ENCODE data around the gene GLE1.

- TF ChIP-seq YY1 (IDR thresholded peaks at IDR 0.05; ENCODE audit: insufficient read depth, insufficient read length) (no peak), ZNF274 (IDR thresholded peaks at IDR 0.05; ENCODE audit: low read depth, low read length) (no peak), SUZ12 (IDR thresholded peaks at IDR 0.05; ENCODE audit: extremely low read depth, insufficient read depth, insufficient read length) (no peak)
Measured at GRCh38 chr9:128481561-128481960, 23.0 kb upstream of the GLE1 start.
